ENCODE results near the gene TAL1.

GRCh38 chr1:47219001-47219400, 13.0 kb downstream of the TAL1 start:
- TF ChIP-seq SUZ12 (IDR thresholded peaks at IDR 0.05; ENCODE audit: extremely low read depth, insufficient read depth, insufficient read length) = no peak
- no peak for TF ChIP-seq ZNF274 (IDR thresholded peaks at IDR 0.05; ENCODE audit: low read depth, low read length)

Data from NT2/D1 (cell line).